Measurements from ENCODE around the gene LEMD3.

Gene LEMD3

DNA sequence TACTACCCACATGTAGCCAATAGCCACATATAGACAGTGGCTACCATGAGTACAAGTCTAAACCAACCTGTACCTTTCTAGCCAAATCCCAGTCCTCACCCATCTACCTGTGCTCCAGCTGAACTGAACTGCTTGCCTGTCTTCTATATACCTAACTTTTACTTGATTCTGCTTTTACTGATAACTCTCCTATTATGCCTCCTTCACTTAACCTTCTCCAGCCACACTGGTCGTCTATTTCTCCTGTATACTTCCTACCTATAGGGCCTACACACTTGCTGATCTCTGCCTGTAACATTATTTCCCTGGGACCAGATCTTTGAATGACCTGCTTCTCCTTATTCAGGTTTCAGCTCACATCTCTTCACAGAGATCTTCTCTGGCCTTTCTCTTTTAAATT is 83.1 kb downstream of the LEMD3 start:
- no peak overlapping the region for H3K4me3 Mint-ChIP-seq
- no peaks in the 10 kb centered on the region for H3K27me3 Mint-ChIP-seq (ENCODE audit: low read depth)
- peaks cover 18% of the 10 kb centered on the region for H3K36me3 Mint-ChIP-seq (ENCODE audit: low read depth)
- peaks cover 4% of the 10 kb centered on the region for H3K9me3 Mint-ChIP-seq
- TF ChIP-seq CTCF (IDR thresholded peaks at IDR 0.05; ENCODE audit: unreplicated experiment in 3 of 3), result no peak
- H3K27ac Mint-ChIP-seq, result no peak overlapping the region
- no peaks in the 10 kb centered on the region for H3K4me1 Mint-ChIP-seq

DNA sequence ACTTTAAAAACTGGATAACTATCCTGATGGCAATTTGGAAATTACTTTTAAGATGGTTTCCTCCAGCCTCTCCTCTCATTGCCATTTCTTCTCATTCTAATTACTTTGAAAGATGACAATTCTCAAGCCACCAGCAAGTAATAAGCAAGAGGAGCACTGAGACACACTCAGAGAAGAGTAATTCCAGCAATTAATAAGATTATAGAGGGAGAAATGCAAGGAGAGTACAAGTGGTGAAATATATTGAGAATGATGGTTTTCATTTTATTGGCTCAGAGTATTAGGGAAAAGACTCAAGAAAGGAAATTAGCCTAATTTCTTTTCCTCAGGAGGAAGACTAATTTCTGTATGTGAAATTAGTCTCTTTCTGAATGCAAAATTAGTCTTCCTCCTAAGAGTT is 88.6 kb downstream of the LEMD3 start:
- H3K4me3 Mint-ChIP-seq, result no peak overlapping the region
- H3K4me1 Mint-ChIP-seq, result no peaks in the 10 kb centered on the region
- no peak for TF ChIP-seq CTCF (IDR thresholded peaks at IDR 0.05; ENCODE audit: unreplicated experiment in 3 of 3)
- H3K27me3 Mint-ChIP-seq (ENCODE audit: low read depth), result no peaks in the 10 kb centered on the region
- H3K27ac Mint-ChIP-seq, result no peak overlapping the region
- no peaks in the 10 kb centered on the region for H3K36me3 Mint-ChIP-seq (ENCODE audit: low read depth)
- peaks cover 6% of the 10 kb centered on the region for H3K9me3 Mint-ChIP-seq

DNA sequence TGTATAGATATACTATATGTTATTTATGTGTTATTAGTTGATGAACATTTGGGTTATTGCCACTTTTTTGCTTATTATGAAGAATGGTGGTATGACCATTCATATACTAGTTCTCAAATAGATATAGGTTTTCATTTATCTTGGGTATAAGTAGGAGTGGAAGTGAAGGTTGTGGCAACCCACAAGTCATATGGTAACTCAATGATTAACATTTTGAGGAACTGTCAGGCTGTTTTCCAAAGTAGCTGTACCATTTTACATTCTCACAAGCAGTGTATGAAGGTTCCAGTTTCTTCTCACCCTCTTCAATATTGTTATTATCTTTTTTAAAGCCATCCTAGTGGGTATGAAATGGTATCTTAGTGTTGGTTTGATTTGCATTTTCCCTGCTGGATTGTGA is 90.1 kb downstream of the LEMD3 start:
- no peaks in the 10 kb centered on the region for H3K4me1 Mint-ChIP-seq
- no peaks in the 10 kb centered on the region for H3K36me3 Mint-ChIP-seq (ENCODE audit: low read depth)
- TF ChIP-seq CTCF (IDR thresholded peaks at IDR 0.05; ENCODE audit: unreplicated experiment in 3 of 3), result no peak
- H3K9me3 Mint-ChIP-seq, result peaks cover 6% of the 10 kb centered on the region
- H3K4me3 Mint-ChIP-seq, result no peak overlapping the region
- H3K27ac Mint-ChIP-seq, result no peak overlapping the region
- H3K27me3 Mint-ChIP-seq (ENCODE audit: low read depth), result no peaks in the 10 kb centered on the region

GRCh38 chr12:65263777-65264176 is 94.4 kb downstream of the LEMD3 start:
- no peak overlapping the region for H3K27ac Mint-ChIP-seq
- no peaks in the 10 kb centered on the region for H3K4me1 Mint-ChIP-seq
- peaks cover 2% of the 10 kb centered on the region for H3K9me3 Mint-ChIP-seq
- H3K27me3 Mint-ChIP-seq (ENCODE audit: low read depth), result no peaks in the 10 kb centered on the region
- TF ChIP-seq CTCF (IDR thresholded peaks at IDR 0.05; ENCODE audit: unreplicated experiment in 3 of 3), result no peak
- no peaks in the 10 kb centered on the region for H3K36me3 Mint-ChIP-seq (ENCODE audit: low read depth)
- H3K4me3 Mint-ChIP-seq, result no peak overlapping the region

- Mint-ChIP-seq H3K4me1 (no peaks in the 10 kb centered on the region), H3K27ac (no peak overlapping the region), H3K27me3 (ENCODE audit: low read depth) (no peaks in the 10 kb centered on the region), H3K36me3 (ENCODE audit: low read depth) (no peaks in the 10 kb centered on the region), H3K9me3 (no peaks in the 10 kb centered on the region), H3K4me3 (no peak overlapping the region)
- TF ChIP-seq CTCF (IDR thresholded peaks at IDR 0.05; ENCODE audit: unreplicated experiment in 3 of 3), result no peak
These were observed 97.0 kb downstream of the LEMD3 start for GRCh38 chr12:65266408-65266807.

GRCh38 chr12:65269603-65270002 is 100.2 kb downstream of the LEMD3 start:
- no peaks in the 10 kb centered on the region for H3K9me3 Mint-ChIP-seq
- H3K27me3 Mint-ChIP-seq (ENCODE audit: low read depth), result no peaks in the 10 kb centered on the region
- H3K36me3 Mint-ChIP-seq (ENCODE audit: low read depth), result no peaks in the 10 kb centered on the region
- H3K4me3 Mint-ChIP-seq, result no peak overlapping the region
- no peak overlapping the region for H3K27ac Mint-ChIP-seq
- no peak for TF ChIP-seq CTCF (IDR thresholded peaks at IDR 0.05; ENCODE audit: unreplicated experiment in 3 of 3)
- no peaks in the 10 kb centered on the region for H3K4me1 Mint-ChIP-seq
